Ovary (tissue), 3 donors: ENCODE results near the gene GATAD2A.

Experiments used
- EP300 ChIP-seq: sonication (generic); formaldehyde crosslinking; IDR thresholded peaks from one replicate; pipeline ENCODE4 v1.6.1; 2017; ENCODE audit warnings: antibody characterized with exemption
- POLR2A ChIP-seq: fragments of 450-650 bp; IDR thresholded peaks from one replicate; pipeline ENCODE4 v1.6.1; 2017; ENCODE audit warnings: antibody characterized with exemption, mild to moderate bottlenecking, moderate library complexity
- TF ChIP-seq, protein P1 (sequence below), 3 donors: fragments of 450-650 bp in 2 of 3; fragments of 200-600 bp in 1 of 3; IDR thresholded peaks; one replicate each; pipeline versions ENCODE4 v1.5.1 to v1.8.0; 2016 to 2022; ENCODE audit warnings: antibody characterized with exemption in 3 of 3, mild to moderate bottlenecking in 1 of 3
- donor health status: DM: no; HTN: no; CAD: no.

DNA sequence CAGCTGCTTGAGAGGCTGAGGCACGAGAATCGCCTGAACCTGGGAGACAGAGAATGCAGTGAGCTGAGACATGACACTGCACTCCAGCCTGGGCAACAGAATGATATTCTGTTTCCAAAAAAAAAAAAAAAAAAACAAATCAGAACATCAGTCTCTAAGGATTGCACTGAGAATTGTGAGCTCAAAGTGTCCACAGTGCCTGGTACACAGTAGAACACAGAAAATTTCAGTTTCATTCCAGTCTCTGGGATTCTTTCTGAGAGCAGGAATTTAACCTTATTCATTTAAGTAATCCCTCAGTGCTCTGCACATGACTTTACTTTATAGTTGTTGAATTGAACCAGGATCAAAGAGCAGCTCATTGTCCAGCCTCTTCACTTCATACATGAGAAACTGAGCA, 25.9 kb upstream of the GATAD2A start:
- TF ChIP-seq EP300, result no peak
- TF ChIP-seq, protein P1, sequence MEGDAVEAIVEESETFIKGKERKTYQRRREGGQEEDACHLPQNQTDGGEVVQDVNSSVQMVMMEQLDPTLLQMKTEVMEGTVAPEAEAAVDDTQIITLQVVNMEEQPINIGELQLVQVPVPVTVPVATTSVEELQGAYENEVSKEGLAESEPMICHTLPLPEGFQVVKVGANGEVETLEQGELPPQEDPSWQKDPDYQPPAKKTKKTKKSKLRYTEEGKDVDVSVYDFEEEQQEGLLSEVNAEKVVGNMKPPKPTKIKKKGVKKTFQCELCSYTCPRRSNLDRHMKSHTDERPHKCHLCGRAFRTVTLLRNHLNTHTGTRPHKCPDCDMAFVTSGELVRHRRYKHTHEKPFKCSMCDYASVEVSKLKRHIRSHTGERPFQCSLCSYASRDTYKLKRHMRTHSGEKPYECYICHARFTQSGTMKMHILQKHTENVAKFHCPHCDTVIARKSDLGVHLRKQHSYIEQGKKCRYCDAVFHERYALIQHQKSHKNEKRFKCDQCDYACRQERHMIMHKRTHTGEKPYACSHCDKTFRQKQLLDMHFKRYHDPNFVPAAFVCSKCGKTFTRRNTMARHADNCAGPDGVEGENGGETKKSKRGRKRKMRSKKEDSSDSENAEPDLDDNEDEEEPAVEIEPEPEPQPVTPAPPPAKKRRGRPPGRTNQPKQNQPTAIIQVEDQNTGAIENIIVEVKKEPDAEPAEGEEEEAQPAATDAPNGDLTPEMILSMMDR (IDR thresholded peaks at IDR 0.05), result no peak
- TF ChIP-seq POLR2A, result no peak
